GM19438 (cell line): ENCODE measurements around the gene CHADL.
"Not testable (repeated sequence)": the region's sequence is repeated elsewhere in the genome, so short reads cannot be mapped to it uniquely, and the experiment has no call there.

ENCODE experiments used
- ATAC-seq: cut with Tn5 transposase; IDR thresholded peaks from one replicate; pipeline ENCODE4 v1.9.1; 2021; ENCODE audit warnings: low read depth; ENCODE audit not compliant: unreplicated experiment

Gene CHADL

DNA sequence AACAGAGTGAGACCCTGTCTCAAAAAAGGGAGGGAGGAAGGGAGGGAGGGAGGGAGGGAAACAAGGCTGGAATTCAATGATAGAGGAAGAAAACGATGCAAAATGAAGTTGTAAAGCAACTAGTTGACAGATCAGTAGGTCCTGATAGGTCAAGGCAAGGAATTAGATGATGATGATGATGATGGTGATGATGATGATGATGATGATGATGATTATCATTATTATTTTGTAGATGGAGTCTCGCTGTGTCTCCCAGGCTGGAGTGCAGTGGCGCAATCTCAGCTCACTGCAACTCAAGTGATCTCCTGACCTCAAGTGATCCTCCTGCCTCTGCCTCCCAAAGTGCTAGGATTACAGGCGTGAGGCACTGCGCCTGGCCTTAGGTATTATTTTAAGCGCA lies 46.9 kb downstream of the CHADL start:
- ATAC-seq, result no peak

DNA sequence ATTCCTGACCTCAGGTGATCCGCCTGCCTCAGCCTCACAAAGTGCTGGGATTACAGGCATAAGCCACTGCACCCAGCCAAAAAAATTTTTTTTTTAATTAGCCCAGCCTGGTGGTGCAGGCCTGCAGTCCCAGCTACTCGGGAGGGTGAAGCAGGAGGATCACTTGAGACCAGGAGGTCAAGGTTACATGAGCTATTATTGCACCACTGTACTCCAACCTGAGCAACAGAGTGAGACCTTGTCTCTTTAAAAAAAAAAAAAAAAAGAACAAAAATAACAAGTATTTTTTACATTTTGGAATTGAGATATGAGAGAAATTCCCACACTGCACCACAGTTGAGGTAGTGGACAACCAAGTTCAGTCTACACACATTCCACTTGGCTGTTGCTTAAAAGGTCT lies 49.3 kb downstream of the CHADL start:
- no peak for ATAC-seq

DNA sequence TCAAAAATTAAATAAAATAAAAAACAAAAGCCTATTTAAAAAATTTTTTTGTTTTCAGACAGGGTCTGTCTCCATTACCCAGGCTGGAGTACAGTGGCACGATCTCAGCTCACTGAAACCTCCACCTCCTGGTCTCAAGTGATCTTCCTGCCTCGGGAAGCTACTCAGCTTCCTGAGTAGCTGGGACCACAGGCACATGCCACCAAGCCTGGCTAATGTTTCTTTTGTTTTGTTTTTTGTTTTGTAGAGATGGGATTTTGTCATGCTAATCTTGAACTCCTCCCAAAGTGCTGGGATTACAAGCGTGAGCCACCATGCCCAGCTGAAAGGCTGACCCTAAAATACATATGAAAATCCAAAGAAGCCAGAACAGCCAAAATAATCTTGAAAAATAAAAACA lies 56.1 kb downstream of the CHADL start:
- no peak for ATAC-seq

DNA sequence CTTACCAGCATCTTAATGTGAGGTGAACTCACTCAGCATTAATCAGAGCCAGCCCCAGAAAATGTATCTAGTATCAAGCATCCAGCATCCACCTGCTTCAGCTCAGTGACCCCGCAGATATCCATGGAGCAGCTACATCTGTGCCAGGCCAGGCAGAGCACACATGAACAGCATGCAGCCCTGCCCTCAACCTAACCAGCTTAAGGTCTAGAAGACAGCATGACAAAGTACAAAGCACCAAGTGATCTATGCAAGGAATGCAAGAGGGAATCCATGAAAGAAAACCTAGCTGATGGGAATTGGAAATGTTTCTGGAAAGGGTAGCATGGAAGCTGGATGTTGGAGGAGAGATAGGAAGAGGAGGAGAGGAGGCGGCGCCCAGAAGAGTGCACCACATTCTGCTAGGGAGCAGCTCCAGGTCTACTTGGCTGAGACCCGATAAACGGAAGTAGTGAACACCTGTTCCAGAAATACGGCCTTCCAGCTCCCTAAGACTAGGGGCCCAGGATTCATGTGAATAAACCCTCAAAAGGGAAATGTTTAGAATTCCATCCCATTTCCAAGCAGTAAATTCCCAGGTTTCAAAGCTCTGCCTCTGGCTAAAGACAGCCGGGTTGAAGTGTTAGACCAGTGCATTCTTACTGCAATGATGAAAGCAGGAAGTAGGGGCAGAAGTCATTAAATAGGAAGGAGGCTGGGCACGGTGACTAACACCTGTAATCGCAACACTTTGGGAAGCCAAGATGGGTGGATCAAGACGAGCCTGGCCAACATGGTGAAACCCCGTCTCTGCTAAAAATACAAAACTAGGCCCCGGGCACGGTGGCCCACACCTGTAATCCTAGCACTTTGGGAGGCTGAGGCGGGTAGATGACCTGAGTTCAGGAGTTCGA lies 59.1 kb downstream of the CHADL start:
- no peak for ATAC-seq

DNA sequence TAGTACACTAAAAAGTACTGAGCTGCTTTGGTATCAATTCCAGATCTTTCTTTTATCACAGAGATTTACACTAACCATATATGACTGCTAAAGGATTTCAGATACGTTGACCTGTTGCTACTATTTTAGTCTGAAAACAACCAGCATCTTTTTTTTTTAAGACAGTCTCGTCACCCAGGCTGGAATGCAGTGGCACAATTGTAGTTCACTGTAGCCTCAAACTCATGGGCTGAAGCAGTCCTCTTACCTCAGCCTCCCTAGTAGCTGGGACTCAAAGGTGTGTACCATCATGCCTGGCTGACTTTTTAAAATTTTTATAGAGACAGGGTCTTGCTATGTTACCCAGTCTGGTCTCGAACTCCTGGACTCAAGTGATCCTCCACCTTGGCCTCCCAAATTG lies 59.8 kb downstream of the CHADL start:
- ATAC-seq, result no peak

DNA sequence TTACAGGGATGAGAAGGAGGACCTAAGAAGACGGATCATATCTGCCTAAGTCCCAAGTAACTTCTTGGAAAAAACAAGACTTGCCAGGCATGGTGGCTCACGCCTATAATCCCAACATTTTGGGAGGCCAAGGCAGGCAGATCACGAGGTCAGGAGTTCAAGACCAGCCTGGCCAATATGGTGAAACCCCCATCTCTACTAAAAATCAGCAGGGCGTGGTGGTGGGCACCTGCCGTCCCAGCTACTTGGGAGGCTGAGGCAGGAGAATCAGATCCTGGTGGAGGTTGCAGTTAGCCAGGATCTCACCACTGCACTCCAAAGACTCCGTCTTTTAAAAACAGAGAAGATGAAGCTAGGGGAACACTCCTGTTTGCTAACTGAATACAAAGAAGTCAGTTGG lies 60.4 kb downstream of the CHADL start:
- not testable (repeated sequence) for ATAC-seq
